ENCODE measurements around the gene E2F3. TPM values are rescaled to one million over a fixed set of nuclear protein-coding genes. Genes with fewer than 3 reads are reported as not detected.

E2F3 gene
- total RNA-seq, 1 experiment from 2014 or later, result 27.1 TPM

DNA sequence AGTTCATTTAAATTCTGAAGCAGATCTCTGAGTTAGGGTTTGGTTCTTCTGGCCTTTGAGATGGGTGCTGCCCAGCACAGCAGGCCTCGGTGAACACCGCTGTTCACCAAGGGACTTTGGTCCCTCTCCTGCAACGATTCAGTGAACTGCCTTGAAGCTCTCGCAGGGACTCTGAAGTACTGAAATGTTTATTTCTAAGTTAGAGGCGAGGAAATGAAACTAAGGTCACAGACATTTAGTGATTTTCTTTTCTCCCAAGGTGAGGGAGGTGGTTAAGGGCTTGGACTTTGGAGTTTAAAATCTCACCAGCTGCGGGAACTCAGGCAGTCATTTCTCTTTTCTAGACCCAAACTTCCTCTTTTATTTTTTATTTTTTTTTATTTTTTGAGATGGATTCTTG lies 26.2 kb downstream of the E2F3 start (continued):
- TF ChIP-seq MAX (IDR thresholded peaks at IDR 0.05), result no peak
- TF ChIP-seq, protein P1, sequence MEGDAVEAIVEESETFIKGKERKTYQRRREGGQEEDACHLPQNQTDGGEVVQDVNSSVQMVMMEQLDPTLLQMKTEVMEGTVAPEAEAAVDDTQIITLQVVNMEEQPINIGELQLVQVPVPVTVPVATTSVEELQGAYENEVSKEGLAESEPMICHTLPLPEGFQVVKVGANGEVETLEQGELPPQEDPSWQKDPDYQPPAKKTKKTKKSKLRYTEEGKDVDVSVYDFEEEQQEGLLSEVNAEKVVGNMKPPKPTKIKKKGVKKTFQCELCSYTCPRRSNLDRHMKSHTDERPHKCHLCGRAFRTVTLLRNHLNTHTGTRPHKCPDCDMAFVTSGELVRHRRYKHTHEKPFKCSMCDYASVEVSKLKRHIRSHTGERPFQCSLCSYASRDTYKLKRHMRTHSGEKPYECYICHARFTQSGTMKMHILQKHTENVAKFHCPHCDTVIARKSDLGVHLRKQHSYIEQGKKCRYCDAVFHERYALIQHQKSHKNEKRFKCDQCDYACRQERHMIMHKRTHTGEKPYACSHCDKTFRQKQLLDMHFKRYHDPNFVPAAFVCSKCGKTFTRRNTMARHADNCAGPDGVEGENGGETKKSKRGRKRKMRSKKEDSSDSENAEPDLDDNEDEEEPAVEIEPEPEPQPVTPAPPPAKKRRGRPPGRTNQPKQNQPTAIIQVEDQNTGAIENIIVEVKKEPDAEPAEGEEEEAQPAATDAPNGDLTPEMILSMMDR (IDR thresholded peaks at IDR 0.05 in 2 of 3, conservative IDR thresholded peaks at IDR 0.05 in 1 of 3; ENCODE audit: borderline replicate concordance in 1 of 3, insufficient read depth in 1 of 3, low read depth in 2 of 3, low read length in 2 of 3), result no peak

GRCh38 chr6:20432692-20433091 lies 31.0 kb downstream of the E2F3 start:
- no peak overlapping the region for H2AFZ ChIP-seq (ENCODE audit: low read depth, low read length, poor library complexity, severe bottlenecking)

More at GRCh38 chr6:20432692-20433091, 31.0 kb downstream of the E2F3 start:
- H3K79me2 ChIP-seq (ENCODE audit: insufficient read depth, low read length), result peaks cover 91% of the 10 kb centered on the region
- RAD21 ChIA-PET (ENCODE audit: low non-redundant PET in 1 of 2, low total read pairs in 2 of 2, uncharacterized antibody in 2 of 2, unreplicated experiment in 2 of 2), result no interaction called here
- peaks cover 0 to 3% of the 10 kb centered on the region in 2 experiments; a peak in 1 of 4 replicates for H3K4me1 ChIP-seq (ENCODE audit: control insufficient read depth in 1 of 2, insufficient read depth in 2 of 2, low read length in 2 of 2)
- BruUV-seq (replicated peaks), result no TSS peak
- H3K27me3 ChIP-seq (ENCODE audit: insufficient read depth, low read length), result no peaks in the 10 kb centered on the region
- H4K20me1 ChIP-seq (ENCODE audit: insufficient read depth), result peaks cover 9% of the 10 kb centered on the region; the same call in 1 of the 2 replicates
- DNase-seq (ENCODE audit: low read depth, low spot score) (no peak), ATAC-seq (no peak)
- H3K9me3 ChIP-seq (ENCODE audit: control insufficient read depth in 1 of 2, insufficient read depth in 1 of 2, low read depth in 1 of 2, low read length in 2 of 2), result no peaks in the 10 kb centered on the region
- intact Hi-C loops (cut with micrococcal nuclease), result no loop called here
- CTCF ChIA-PET, result no interaction called here
- H3K36me3 ChIP-seq (ENCODE audit: control insufficient read depth in 1 of 2, insufficient read depth in 2 of 2, low read length in 2 of 2), result peaks cover 2 to 10% of the 10 kb centered on the region in 2 experiments; a peak in 1 of 4 replicates
- POLR2A ChIA-PET, result no interaction called here
- no peak overlapping the region for H3K4me2 ChIP-seq (ENCODE audit: low read length)
- H3K9ac ChIP-seq (ENCODE audit: low read length), result no peak overlapping the region
- no peak overlapping the region for H3K27ac ChIP-seq (ENCODE audit: low read depth, low read length)
- TF ChIP-seq FOSL1 (IDR thresholded peaks at IDR 0.05; ENCODE audit: low read depth) (no peak), RAD21 (IDR thresholded peaks at IDR 0.05; ENCODE audit: low read depth) (no peak), POLR2AphosphoS5 (IDR thresholded peaks at IDR 0.05; ENCODE audit: low read depth, low read length) (no peak), EGR1 (IDR thresholded peaks at IDR 0.05; ENCODE audit: low read depth) (no peak), EZH2 (IDR thresholded peaks at IDR 0.05) (no peak), CBX3 (IDR thresholded peaks at IDR 0.05; ENCODE audit: low read depth) (no peak), ZBTB33 (IDR thresholded peaks at IDR 0.05; ENCODE audit: extremely low read depth, insufficient replicate concordance, low read length) (no peak), MAX (IDR thresholded peaks at IDR 0.05) (no peak)
- TF ChIP-seq, protein P1 (IDR thresholded peaks at IDR 0.05 in 2 of 3, conservative IDR thresholded peaks at IDR 0.05 in 1 of 3; ENCODE audit: borderline replicate concordance in 1 of 3, insufficient read depth in 1 of 3, low read depth in 2 of 3, low read length in 2 of 3), result no peak
- no peak overlapping the region for H3K4me3 ChIP-seq (replicated peaks in 1 of 2; ENCODE audit: low read depth in 1 of 2, low read length in 2 of 2)
- no peaks in the 10 kb centered on the region for H3K9me2 ChIP-seq (ENCODE audit: insufficient read depth)
